Loucy (cell line): ENCODE data around the gene SIGLEC14.

Experiments used
- EZH2phosphoT487 ChIP-seq: fragments of 200-600 bp; IDR thresholded peaks from 2 replicates; pipeline ENCODE4 v1.6.1; 2018; ENCODE audit warnings: antibody characterized with exemption, mild to moderate bottlenecking, moderate library complexity, borderline replicate concordance
- TF ChIP-seq, protein P1 (sequence below): fragments of 200-600 bp; sonication (generic); conservative IDR thresholded peaks from 2 replicates; pipeline ENCODE4 v1.5.1; 2014; ENCODE audit warnings: mild to moderate bottlenecking, antibody characterized with exemption, low read length

DNA sequence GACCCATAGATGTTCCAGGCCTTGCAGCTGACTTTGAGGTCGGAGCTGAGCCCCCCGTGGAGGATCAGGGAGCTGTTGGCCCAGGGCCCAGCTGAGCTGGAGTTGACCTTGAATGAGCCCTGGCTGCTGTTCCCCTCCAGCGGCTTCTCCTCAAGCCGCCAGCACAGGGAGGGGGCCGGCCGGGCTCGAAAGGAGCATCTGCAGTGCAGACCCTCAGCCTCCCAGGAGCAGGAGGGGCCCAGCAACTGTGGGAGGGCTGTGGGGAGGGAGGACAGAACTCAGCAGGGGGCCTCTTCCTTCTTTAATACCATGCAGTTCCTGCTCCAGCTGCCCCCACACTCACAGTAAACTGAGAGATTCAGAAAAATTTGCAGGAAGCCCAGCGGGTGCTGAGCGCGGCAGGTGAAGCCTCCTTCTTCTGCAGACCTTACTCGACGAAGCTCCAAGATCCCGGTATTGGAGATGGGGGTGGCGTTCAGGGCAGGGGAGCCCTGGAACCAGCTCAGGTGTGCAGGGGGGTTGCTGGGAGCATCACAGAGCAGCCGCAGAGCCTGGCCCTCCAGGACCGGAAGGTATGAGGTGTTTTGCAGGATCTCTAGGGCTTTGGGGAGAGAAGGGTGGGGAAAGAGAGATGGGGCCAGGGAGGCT, 19.0 kb downstream of the SIGLEC14 start:
- TF ChIP-seq, protein P1, sequence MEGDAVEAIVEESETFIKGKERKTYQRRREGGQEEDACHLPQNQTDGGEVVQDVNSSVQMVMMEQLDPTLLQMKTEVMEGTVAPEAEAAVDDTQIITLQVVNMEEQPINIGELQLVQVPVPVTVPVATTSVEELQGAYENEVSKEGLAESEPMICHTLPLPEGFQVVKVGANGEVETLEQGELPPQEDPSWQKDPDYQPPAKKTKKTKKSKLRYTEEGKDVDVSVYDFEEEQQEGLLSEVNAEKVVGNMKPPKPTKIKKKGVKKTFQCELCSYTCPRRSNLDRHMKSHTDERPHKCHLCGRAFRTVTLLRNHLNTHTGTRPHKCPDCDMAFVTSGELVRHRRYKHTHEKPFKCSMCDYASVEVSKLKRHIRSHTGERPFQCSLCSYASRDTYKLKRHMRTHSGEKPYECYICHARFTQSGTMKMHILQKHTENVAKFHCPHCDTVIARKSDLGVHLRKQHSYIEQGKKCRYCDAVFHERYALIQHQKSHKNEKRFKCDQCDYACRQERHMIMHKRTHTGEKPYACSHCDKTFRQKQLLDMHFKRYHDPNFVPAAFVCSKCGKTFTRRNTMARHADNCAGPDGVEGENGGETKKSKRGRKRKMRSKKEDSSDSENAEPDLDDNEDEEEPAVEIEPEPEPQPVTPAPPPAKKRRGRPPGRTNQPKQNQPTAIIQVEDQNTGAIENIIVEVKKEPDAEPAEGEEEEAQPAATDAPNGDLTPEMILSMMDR, result no peak
- no peak for TF ChIP-seq EZH2phosphoT487
